Left renal cortex interstitium (tissue), 4 donors: Measurements from ENCODE around the gene KCNK15. TPM values are rescaled to one million over a fixed set of nuclear protein-coding genes. Genes with fewer than 3 reads are reported as not detected.
"Not testable (repeated sequence)": the region's sequence is repeated elsewhere in the genome, so short reads cannot be mapped to it uniquely, and the experiment has no call there.

Experiments used
- DNase-seq, 4 donors: peaks; one replicate each; pipeline ENCODE4 v3.0.0-alpha.2; 2013; ENCODE audit warnings: low read depth in 4 of 4, low spot score in 2 of 4, missing footprints in 1 of 4
- polyA plus RNA-seq, 4 donors: library from polyadenylated mRNA; unstranded; fragments of 120-200 nt; gene quantifications; one replicate each; pipeline ENCODE4 v1.2.1, GENCODE V29; 2013; ENCODE audit not compliant: insufficient read length in 4 of 4

Gene KCNK15
- polyA plus RNA-seq, 4 donors: 0.11 to 0.19 TPM; not detected in 2

GRCh38 chr20:44754554-44754953 lies 8.9 kb downstream of the KCNK15 start:
- no peak for DNase-seq

GRCh38 chr20:44756011-44756688 lies 10.5 kb downstream of the KCNK15 start:
- DNase-seq: no peak

DNA sequence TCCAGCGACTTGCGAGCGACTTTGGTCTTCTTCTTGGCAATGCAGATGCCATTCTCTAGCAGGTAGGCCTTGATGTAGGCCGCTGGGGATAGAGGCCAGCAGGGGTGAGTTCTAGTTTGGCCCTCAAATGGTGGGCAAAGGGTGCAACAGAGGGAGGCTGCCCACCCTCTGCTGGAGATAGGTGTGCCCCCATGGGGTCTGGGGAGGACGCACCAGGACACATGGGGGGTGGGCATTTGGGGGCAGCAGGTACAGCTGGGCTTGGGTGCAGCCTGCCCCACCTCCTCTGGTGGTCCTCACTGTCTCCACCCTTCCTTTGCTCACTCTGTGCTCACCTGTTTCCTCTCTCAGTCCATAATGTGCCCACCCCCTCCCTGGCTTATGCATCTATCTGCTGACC lies 11.3 kb downstream of the KCNK15 start:
- no peak for DNase-seq

DNA sequence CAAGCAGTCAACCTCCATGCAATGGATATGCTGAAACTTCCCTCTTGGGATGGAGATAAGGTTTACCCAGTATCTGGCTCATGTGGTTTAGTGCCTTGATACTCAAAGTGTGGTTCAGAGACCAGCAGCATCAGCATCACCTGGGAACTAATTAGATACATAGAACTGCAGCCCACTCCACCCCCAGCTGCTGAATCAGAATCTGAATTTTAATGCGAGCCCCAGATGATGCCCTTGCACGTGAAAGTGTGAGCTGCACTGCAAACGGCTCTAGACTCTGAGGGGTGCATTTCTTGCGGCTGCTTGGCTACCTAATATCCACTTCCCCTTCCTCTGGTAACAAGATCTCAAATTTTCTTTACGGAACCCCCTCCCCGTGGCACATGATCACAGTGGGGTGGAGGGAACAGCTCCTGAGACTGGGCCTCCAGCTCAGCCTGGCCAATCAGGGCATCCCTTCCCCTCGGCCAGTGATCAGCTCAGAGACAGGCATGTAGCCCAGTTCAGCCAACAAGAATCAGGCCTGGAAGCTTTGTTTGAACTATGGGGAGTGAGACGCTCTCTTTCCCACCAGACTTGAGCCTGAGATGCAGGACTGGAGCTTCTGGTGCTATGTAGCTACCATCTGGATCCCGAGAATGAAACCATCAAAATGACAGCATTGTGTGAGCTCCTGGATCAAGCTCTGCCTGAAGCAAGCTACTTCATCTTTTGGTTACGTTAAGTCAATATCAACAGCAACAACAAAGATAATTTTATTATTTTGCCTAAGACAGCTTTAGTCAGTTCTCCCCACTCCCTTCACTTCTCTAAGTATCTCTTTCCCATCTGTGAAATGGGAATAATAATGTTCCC lies 12.8 kb downstream of the KCNK15 start:
- DNase-seq: no peak

DNA sequence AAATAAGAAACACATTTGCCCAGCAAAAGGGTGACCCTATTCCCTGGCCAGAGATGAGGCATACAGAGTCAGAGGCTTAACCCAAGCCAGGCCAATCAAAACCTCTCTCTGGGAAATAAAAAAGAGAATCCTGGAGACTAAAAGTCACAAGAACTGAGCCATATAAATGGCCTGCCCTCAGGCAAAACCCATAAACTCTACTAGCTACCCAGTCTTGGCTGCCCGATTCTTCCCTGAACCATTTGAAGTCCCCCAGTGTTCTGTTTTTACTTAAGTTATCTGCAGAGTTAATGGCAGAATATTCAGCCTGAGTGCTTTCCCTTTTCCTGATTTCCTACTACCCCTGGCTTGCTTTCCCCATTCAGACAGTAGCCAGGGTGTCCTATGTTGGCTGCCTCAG lies 13.9 kb downstream of the KCNK15 start:
- no peak for DNase-seq

GRCh38 chr20:44761423-44761822 lies 15.8 kb downstream of the KCNK15 start:
- DNase-seq: no peak

DNA sequence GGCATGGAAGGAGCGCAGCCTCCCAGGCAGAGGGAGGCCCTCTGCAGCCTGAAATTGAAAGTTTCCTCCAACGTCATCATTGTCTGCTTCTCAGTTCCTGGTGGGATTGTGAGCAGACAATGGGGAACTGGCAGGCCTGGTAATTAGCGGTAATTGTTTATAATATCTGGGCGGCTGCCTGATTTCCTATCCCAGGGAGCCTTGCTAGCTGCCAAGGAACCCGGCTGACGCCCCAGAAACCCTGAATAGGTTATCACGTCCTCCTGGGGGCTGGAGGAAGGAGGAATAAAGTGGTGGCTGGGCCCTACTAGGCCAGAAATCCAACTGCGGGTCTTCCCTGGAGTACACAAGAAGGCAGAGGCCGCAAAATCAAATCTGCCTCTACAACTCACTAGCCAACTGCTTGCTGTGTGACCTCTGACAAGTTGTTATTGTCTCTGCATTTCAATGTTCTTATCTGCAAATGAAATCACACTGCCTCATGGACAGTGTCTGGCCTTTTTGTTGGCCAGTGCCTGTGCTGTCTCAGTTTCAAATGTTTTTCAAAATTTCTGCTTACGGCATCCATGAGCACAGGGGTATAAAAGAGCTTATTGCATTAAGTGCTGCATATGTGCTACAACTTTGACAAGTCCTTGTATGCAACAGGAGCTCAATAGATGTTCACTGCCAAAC lies 16.9 kb downstream of the KCNK15 start:
- no peak for DNase-seq

DNA sequence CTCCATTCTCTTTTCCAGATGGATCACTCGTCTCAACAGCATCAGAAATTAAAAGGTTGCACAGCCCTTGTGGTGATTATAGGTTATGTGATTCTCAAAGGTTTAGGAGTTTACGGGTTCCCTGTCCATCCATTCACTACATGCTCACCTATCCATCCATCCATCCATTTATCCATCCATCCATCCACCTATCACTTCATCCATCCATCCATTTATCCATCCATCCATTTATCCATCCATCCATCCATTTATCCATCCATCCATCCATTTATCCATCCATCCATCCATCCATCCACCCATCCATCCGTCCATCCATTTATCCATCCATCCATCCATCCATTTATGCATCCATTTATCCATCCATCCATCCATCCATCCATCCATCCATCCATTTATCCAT lies 18.1 kb downstream of the KCNK15 start:
- DNase-seq: not testable (repeated sequence)

GRCh38 chr20:44765091-44765490 lies 19.4 kb downstream of the KCNK15 start:
- no peak for DNase-seq

DNA sequence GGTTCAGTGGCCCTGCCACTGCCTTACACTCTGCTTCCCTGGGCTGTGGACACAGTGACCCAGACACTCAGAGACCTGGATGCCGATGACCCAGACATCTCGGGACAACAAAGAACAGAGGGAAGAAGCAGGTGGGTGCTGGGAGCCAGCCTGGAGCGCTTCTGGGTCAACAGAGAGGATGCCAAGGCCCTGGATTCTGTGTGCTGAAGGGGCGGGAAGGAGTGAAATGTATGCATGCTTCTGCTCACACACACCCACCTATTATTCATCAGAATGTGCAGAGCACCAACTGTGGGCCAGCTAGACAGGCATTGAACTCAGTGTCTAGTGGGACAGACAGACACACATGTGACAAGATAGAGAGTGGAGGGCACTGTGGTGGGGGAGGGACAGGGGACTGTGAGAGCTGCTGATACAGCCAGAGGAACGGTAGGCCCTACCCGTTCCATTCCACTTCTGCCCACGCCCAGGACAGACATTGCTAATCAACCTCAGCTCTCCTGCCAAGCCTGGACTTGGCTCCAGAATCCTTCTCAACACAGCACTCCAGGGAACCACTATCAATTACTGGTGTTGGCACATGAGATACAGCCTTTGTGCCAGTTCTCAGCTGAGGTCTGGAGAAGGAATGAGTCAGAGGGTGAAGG lies 20.2 kb downstream of the KCNK15 start:
- DNase-seq: no peak

DNA sequence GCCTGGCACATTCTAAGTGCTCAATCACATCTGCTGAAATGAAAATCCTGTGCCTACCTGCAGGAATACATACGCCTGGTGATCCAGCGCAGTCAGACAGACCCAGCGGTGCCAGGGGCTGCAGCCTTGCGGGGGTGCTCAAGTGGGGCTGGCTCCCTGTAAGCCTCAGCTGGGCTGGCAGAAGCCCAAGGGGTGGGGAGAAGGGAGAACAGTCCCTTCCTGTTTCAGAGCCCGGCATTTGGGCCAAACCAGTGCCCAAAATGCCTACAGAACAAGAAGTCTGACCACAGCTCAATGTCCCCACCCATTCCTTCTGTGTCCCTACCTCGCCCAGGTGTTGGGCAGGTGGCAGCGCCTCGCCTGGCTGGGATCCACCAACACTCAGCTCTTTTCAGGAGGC lies 22.6 kb downstream of the KCNK15 start:
- DNase-seq: no peak

GRCh38 chr20:44768854-44769480 lies 23.3 kb downstream of the KCNK15 start:
- DNase-seq: no peak

DNA sequence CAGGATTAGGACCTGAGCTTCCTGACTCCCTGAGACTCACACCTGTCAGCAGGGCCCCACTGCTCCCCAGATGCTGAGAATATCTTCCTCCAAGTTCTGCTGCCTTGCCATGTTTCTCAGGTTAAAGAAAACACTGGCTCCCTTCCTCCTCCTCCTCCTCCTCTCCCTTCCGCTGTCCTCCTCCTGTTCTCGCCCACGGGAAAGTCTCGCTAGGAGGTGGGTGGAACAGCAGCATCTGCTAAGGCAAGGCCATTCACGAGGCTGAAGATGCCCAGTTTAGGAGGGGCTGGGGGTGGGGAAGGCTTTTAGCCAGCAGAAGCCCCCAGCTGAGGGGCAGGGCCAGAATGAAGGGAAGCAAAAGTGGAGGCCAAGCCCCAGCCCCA lies 23.8 kb downstream of the KCNK15 start:
- DNase-seq: no peak

DNA sequence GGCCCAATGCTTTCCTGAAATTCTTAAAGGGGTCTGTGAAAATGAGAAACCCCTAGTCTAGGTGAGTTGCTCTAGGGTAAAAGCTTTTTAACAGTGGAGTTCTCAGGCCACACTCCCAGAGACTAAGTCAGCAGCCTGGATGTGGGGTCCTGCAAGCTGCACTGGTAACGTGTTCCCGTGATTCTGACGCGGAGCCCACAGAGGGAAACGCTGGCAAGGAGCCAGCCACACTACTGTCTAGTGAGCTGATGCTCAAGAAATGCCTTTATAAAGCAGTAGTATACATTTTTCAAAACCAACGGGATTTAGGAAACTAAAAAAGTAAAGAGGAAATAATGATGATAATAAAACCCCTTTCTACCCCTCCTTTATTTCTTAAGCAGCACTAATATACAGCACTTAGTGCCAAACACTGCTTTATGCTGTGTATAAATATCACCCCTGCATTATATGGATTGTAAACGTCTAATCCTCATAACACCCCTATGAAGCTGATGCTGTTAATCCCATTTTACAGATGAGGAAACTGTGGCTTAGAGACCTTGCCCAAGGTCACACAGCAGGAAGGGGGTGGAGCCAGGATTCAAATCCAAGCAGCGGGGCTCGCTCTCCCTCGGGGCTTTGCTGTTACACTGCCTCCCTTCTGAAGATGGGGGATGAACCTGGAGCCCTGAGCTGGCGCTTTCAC lies 25.0 kb downstream of the KCNK15 start:
- no peak for DNase-seq

- DNase-seq: no peak
These were observed 25.5 kb downstream of the KCNK15 start for GRCh38 chr20:44771172-44771535.

DNA sequence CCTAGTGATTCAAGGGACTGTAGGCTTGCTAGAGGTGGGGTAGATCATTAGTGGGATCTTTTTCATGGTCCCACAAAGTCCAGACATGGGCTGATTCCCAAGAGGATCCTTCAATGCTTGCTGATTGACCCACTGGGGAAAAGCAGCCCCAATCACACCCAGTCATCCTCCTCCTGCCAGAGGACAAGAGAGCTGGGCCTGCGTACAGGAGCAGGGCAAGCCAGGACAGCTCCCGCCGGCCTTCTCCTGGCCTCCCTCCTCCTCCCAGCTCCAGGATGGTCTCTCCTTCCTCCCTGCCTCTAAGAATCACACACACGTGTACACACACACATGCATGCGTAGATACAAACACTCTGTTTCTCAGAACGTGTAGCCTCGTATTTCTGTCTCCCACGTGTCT lies 27.0 kb downstream of the KCNK15 start:
- DNase-seq: no peak

GRCh38 chr20:44773070-44773829 lies 27.6 kb downstream of the KCNK15 start:
- no peak for DNase-seq

DNA sequence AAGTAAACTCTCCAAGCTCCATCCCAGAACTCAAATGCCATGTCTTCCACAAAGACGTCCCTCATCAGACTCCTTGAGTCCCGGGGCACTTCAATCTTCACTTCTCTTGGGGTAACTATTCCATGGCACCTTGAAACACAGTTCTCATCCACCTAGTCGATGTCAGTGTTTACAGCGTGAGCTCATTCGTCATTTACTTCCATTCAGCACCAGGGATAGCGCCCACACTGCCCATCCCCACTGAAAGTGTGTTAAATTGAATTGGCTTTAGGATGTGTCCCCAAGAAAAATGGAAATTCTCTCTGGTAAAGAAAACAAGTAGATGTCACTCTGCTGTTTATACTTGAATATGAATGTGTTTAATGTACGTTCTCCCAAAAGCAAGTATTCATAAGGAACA lies 31.3 kb downstream of the KCNK15 start:
- DNase-seq: peak in 3 of 4 donors; percentile 11 to 46 (median 20)

- DNase-seq: peak in 3 of 4 donors; percentile 31 to 59 (median 44)
These were observed 34.6 kb downstream of the KCNK15 start for GRCh38 chr20:44780226-44780625.
